Stimulated activated CD4-positive, alpha-beta T cell treated with anti-CD3 and anti-CD28 coated beads, Interleukin-15, amount 100 ng/mL, for 48 hours (primary cell): ENCODE results near the gene SLC6A19.

Experiments used
- DNase-seq, 2 donors: peaks; one replicate each; pipeline ENCODE4 v3.0.0-alpha.2; 2020; ENCODE audit warnings: low read depth in 2 of 2

The SLC6A19 gene

DNA sequence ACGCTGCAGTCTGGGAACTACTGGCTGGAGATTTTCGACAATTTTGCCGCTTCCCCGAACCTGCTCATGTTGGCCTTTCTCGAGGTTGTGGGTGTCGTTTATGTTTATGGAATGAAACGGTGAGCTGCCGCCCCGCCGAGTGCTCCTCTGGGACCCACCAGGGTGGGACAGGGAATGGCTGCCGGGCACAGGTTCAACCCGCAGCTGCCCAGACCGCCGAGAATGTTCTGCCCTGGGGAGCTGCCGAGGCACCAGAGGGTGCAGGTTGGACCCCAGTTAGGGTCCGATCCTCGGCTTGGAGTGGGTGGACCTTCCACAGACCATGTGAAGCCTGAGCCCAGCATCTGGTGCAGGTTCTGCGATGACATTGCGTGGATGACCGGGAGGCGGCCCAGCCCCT is 42.9 kb downstream of the SLC6A19 start:
- no peak for DNase-seq

DNA sequence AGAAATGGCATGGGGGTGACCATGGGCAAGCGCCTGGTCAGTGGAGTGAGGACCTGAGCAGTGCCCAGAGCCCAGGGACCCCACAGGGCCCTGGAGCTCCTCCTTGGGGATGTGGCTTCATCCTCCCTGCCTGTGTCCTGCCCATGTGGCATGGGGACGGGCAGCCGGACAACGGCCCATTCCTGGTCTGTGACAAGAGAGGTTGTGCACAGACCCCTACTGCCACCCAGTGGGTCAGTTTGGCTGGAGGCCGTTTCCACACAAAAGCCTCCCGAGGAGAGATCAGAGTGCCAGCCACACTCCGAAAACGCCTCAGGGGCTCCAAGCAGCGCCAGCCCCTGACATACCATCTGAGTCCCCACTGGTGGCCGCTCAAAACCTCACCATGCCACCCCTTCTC is 43.6 kb downstream of the SLC6A19 start:
- no peak for DNase-seq

GRCh38 chr5:1245905-1246576 is 44.6 kb downstream of the SLC6A19 start:
- no peak for DNase-seq

DNA sequence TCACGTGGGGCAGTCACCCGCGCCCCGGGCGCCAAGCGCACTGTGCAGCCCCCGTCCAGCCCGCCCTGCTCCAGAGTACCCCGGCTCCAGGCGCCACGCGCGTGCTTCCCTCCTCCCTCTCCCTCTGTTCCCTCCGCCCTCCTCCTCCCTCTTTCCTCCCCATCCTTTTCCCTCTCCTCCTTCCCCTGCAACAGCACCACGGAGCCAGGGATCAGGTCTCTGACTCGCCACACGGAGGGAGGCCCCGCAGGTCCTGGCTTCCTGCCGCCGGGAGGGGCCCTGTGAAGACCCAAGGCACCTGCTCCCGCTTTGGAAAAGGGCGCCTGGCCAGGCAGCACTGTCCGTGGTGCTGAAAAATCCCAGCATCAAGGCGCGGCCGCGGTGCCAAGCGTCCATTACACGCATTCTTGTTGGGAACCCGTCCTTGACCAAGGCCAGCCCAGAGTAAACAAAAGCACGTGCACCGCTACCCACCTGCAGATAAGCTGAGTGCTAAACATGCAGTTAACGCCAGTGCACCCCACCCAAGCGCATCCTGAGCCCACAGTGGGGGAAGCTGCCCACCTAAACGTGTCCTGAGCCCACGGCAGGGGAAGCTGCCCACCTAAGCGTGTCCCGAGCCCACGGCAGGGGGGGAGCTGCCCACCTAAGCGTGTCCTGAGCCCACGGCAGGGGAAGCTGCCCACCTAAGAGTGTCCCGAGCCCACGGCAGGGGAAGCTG is 45.5 kb downstream of the SLC6A19 start:
- DNase-seq = no peak

- DNase-seq = no peak
These were observed 46.4 kb downstream of the SLC6A19 start for GRCh38 chr5:1247811-1248210.

DNA sequence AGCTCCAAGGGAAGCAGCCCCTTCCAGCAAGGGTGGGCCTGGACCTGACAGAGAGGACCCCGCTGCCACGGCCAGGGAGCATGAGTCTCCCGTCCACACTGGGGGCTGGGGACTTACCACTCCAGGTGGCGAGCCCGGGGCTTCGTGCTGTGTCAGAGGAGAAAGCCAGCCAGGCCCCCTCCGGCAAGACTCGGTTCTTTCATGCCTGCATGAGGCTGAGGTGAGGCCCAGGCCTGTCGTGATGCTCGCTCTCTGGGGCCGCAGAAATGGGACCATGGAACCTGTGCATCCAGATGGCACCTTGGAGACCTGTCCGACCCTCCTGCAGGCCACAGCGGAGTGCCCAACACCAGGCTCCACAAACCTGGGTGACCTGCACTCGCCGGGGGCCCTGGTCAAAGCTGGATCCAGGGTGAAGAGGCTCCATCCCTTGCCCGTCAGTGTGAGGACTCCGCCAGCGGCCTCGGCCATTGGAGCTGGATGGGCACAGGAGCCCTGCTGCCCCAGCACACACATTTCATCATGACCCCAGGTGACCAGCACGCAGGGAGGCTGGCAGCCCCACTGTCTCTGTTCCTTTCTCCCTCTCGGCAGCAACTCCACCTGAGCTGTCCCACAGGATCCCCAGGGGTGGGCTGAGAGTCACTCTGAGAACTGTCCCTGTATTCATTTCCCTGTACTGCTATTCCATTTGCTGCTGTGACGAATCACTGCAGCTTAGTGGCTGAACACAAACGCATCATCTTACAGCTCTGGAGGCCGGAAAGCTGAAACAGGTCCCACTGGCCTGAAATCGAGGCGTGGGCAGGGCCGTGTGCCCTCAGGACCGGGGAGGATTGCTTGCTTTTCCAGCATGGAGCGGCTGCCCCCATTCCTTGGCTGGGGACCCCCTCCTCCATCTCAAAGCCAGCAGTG is 48.2 kb downstream of the SLC6A19 start:
- no peak for DNase-seq

DNA sequence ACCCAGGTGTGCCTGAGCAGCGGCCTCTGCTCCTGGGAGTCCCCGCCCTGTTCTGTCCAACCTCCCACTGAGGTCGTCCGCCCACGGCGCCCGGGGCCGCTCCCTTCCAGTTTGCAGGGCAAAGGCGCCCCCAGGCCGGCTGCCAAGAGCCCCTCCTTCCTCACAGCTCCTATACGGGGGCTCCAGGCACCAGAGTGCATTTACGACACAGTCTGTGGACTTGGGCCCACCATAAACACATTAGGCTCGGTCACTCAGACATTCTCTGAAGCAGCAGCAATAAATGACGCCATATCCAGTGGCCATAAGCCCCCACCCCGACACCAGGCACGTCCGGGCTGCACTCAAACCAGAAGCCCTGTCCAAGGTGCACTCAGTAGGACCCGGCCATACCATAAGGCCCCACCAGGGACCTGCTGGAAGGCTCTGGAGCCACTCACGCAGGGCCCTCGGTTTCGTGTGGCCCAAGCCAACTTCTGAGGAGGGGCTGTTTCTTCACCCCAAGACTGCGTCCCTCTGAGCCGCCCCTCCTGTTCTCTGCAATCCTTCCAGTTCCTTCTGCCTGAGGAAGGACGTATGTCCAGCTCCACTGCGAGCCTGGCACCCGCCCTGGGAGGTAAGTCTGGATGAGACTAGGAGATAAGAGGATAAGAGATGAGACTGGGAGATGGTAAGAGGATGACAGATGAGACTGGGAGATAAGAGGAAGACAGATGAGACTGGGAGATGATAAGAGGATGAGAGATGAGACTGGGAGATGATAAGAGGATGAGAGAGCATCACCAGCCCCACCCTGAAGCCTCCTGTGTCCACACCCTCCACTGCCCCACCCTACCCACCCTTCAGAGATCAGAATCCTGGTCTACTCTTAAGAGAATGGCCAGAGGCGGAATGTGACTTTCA is 50.5 kb downstream of the SLC6A19 start:
- DNase-seq = no peak

DNA sequence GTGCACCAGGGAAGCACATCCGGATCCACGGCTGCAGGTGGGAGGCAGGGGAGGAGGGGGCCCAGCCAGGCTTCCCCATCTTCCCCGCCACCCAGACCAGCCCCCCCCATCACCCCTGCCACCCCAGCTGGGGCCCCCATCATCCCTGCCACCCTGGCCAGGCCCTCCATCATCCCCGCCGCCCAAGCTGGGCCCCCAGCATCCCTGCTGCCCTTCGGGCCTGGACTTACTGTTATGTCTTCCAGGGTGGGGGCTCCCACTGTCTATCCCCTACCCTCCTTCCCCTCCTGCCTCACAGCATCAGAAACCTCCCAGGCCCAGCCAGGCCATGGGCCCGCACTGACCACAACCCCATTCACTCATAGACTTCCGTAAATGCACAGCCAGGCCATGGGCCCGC is 51.3 kb downstream of the SLC6A19 start:
- no peak for DNase-seq

- DNase-seq = no peak
These were observed 52.2 kb downstream of the SLC6A19 start for GRCh38 chr5:1253456-1254105.

GRCh38 chr5:1254196-1254595 is 52.8 kb downstream of the SLC6A19 start:
- no peak for DNase-seq

- DNase-seq = peak in 1 of 2 donors; percentile 26
These were observed 53.7 kb downstream of the SLC6A19 start for GRCh38 chr5:1255081-1255561.

DNA sequence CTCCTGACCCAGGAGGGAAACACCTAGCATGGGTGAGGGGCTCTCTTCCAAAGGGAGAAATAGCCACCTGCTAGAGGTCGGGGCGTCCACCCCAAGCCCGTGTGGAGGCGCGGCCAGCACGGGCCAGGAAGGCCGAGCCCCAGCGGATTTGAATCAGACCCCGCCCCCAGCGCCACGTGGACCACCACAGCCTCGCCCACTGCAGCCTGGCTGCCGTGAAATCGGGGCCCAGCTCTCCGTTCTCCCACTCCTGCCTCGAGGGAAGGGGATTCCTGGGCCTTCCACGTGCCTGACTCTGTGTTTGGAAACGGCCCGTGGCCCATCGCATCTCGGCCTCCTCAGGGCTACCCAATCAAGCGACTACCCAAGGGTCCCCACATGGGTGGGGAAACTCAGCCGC is 55.4 kb downstream of the SLC6A19 start:
- no peak for DNase-seq

GRCh38 chr5:1257363-1257762 is 56.0 kb downstream of the SLC6A19 start:
- no peak for DNase-seq

- DNase-seq = no peak
These were observed 56.4 kb downstream of the SLC6A19 start for GRCh38 chr5:1257841-1258240.

DNA sequence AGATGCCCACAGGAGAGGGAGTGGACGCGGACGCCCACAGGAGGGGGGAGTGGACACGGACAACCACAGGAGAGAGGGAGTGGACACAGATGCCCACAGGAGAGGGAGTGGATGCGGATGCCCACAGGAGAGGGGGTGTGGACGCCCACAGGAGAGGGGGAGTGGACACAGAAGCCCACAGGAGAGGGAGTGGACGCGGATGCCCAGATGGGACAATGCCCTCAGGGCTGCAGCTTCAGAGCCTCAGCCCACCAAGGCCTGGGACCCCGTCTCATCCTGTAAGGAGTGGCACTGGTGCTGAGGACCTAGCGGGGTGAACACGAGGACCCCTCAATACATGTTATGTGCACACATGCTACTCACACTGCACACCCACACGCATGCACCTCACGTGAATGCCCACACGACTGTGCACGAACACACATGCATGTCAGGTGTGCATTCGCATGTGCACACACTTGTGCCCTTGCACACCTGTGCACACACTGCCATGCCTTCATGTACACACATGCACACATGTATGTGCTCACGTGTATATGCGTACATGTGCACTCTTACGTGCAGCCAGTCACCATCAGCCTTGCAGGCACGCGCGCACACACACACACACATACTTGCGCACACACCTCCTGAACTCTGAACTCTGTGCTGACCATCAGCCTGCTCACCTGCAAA is 58.5 kb downstream of the SLC6A19 start:
- no peak for DNase-seq

- DNase-seq = no peak
These were observed 60.2 kb downstream of the SLC6A19 start for GRCh38 chr5:1261643-1262042.

DNA sequence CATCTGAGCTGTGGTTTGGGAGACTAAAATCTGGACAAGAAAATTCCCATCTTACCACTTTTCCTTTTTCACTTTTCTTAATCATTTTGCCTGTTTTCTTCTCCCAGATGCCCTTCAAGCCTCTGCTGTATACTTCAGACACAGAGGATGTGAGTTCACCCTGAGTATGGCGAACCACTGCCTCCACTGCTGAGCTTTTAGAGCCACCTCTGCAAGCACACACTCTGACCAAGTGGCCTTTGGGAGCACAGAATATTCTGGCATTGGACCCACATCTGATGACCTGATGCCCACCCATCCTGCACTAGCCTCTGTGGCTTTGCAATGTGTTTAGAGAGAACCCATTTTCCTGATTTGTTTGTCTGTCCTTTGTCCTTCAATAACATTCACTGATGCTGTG is 61.0 kb downstream of the SLC6A19 start:
- DNase-seq = no peak

- no peak for DNase-seq
These were observed 62.8 kb downstream of the SLC6A19 start for GRCh38 chr5:1264211-1264610.

- DNase-seq = no peak
These were observed 63.6 kb downstream of the SLC6A19 start for GRCh38 chr5:1265026-1265425.
